ENCODE measurements around the gene SLC22A14. TPM values are rescaled to one million over a fixed set of nuclear protein-coding genes. Genes with fewer than 3 reads are reported as not detected.

Gene SLC22A14
- total RNA-seq, 1 experiment from 2014 or later: 0.13 TPM

DNA sequence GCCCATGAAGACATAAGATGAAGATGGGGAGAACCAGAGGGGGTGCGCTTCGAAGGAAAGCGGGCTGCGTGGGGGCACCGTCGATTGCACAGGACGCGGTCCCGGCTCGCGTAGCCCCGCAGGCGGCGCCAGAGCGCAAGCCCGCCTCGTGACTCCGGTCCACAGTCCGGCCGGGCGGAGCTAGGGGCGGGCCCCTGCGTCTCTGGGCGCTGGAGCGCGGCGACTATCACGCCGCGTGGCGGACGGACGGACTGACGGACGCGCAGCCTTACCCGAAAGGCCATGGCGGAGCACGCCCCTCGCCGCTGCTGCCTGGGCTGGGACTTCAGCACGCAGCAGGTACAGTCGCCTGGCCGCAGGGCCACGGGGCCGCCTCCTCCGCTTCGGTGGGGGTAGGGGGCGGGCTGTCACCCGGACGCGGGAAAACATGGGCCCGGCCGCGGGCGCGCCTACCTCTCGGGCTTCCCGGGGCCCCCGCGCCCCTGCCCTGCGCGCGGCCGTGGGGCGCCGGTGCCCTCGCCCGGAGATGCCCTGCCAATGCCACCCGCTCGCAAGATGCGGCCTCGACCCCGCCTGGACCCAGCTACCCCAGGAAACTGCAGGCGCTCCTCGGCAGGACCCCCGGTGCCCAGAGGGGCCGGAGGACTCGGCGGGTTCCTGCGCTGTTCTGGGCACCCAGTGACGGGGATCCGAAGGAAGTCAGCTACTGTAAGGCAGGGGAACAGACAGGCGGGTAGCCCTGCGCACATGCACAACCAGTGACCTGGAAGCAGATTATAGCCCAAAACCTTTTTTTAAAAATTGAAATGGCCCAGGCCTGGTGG, 64.7 kb downstream of the SLC22A14 start, which contains the start of gene XYLB:
XYLB (plus strand) TSS at position 199 of the 824 bp plus-strand sequence; CDS start at position 283, 84 bp downstream.
- POLR2A ChIA-PET: no interaction called here
- peak within 1 kb of the TSS; percentile 71 for H3K27ac ChIP-seq (ENCODE audit: low read length)
- no TSS peak for BruUV-seq (replicated peaks)

DNA sequence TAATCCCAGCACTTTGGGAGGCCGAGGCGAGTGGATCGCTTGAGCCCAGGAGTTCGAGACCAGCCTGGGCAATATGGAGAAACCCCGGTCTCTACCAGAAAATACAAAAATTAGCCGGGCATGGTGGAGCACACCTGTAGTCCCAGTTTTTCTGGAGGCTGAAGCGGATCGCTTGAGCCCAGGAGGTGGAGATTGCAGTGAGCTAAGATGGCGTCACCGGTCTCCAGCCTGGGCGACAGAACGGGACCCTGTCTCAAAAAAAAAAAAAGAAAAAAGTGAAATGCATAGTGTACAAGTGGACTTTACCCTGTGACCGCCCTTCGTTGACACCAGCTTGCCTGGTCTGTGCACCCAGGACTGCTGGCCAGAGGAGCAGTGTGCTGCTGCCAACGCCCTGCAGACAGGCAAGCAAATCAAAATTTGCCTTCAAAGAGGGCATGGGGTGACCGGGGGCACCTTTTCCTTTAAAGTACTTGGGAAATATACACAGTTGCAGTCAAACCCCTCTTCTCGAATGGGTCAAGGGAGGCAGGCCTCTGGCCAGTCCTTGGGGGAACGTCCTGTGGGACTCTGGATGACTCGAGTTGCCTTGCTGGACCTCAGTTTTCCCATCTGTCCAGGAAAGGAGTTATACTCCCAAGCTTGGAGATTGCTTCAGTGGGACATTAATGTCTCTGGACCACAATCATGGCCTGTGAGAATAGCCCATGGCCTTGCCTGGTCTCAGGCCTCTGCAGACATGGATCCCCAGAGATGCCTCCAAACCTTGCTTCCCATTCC, 65.5 kb downstream of the SLC22A14 start:
- Histone ChIP-seq H3K9me3 (ENCODE audit: control insufficient read depth, insufficient read depth, low read depth, low read length) (no peaks in the 10 kb centered on the region), H3K4me1 (ENCODE audit: control insufficient read depth, insufficient read depth, low read length) (no peaks in the 10 kb centered on the region), H3K4me3 (ENCODE audit: low read depth in 2 of 2, low read length in 2 of 2) (peak overlapping the region; percentile 67 to 71), H3K36me3 (ENCODE audit: control insufficient read depth, insufficient read depth, low read length) (no peaks in the 10 kb centered on the region), H3K27ac (ENCODE audit: low read length) (peak overlapping the region; percentile 71), H3K27me3 (ENCODE audit: control insufficient read depth, insufficient read depth, low read length) (no peaks in the 10 kb centered on the region)
- ChIA-PET CTCF (interaction anchor here (2.1 kb wide), 1 partner anchor 132 kb away, joined by 8 read pairs; no protein-coding TSS in a partner anchor), POLR2A (no interaction called here)
- no peak for TF ChIP-seq SIN3A (IDR thresholded peaks at IDR 0.05; ENCODE audit: borderline replicate concordance, insufficient read depth, low read depth, low read length)
- TF ChIP-seq, protein P1, sequence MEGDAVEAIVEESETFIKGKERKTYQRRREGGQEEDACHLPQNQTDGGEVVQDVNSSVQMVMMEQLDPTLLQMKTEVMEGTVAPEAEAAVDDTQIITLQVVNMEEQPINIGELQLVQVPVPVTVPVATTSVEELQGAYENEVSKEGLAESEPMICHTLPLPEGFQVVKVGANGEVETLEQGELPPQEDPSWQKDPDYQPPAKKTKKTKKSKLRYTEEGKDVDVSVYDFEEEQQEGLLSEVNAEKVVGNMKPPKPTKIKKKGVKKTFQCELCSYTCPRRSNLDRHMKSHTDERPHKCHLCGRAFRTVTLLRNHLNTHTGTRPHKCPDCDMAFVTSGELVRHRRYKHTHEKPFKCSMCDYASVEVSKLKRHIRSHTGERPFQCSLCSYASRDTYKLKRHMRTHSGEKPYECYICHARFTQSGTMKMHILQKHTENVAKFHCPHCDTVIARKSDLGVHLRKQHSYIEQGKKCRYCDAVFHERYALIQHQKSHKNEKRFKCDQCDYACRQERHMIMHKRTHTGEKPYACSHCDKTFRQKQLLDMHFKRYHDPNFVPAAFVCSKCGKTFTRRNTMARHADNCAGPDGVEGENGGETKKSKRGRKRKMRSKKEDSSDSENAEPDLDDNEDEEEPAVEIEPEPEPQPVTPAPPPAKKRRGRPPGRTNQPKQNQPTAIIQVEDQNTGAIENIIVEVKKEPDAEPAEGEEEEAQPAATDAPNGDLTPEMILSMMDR (IDR thresholded peaks at IDR 0.05): no peak
- no peak for TF ChIP-seq TCF7L2 (IDR thresholded peaks at IDR 0.05; ENCODE audit: low read depth, low read length)
- no peak for TF ChIP-seq POLR2AphosphoS5 (IDR thresholded peaks at IDR 0.05; ENCODE audit: low read depth, low read length)
- TF ChIP-seq, protein P2, sequence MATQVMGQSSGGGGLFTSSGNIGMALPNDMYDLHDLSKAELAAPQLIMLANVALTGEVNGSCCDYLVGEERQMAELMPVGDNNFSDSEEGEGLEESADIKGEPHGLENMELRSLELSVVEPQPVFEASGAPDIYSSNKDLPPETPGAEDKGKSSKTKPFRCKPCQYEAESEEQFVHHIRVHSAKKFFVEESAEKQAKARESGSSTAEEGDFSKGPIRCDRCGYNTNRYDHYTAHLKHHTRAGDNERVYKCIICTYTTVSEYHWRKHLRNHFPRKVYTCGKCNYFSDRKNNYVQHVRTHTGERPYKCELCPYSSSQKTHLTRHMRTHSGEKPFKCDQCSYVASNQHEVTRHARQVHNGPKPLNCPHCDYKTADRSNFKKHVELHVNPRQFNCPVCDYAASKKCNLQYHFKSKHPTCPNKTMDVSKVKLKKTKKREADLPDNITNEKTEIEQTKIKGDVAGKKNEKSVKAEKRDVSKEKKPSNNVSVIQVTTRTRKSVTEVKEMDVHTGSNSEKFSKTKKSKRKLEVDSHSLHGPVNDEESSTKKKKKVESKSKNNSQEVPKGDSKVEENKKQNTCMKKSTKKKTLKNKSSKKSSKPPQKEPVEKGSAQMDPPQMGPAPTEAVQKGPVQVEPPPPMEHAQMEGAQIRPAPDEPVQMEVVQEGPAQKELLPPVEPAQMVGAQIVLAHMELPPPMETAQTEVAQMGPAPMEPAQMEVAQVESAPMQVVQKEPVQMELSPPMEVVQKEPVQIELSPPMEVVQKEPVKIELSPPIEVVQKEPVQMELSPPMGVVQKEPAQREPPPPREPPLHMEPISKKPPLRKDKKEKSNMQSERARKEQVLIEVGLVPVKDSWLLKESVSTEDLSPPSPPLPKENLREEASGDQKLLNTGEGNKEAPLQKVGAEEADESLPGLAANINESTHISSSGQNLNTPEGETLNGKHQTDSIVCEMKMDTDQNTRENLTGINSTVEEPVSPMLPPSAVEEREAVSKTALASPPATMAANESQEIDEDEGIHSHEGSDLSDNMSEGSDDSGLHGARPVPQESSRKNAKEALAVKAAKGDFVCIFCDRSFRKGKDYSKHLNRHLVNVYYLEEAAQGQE (IDR thresholded peaks at IDR 0.05; ENCODE audit: insufficient read depth in 1 of 2, low read depth in 2 of 2, low read length in 1 of 2): no peak
- in situ Hi-C loops (cut with HindIII; ENCODE audit: low pct_unique_long_range_greater_than_20kb, low sequenced_read_pairs) (no loop called here), intact Hi-C loops (cut with micrococcal nuclease; ENCODE audit: unreplicated experiment) (loop anchor here (2.0 kb wide), 1 partner anchor 133 kb away; no protein-coding TSS in a partner anchor)
- BruUV-seq (replicated peaks): no TSS peak
- ATAC-seq: no peak
- DNase-seq (ENCODE audit: low read depth, low spot score): no peak

More for the DNA sequence above, 64.7 kb downstream of the SLC22A14 start, which contains the start of gene XYLB:
- peak within 1 kb of the TSS; percentile 67 to 71 for H3K4me3 ChIP-seq (ENCODE audit: low read depth in 2 of 2, low read length in 2 of 2)
- no peaks in the 10 kb centered on the region for H3K4me1 ChIP-seq (ENCODE audit: control insufficient read depth, insufficient read depth, low read length)
- peak; percentile 98 for ATAC-seq
- peak; percentile 36 for DNase-seq (ENCODE audit: low read depth, low spot score)
- intact Hi-C loops (cut with micrococcal nuclease; ENCODE audit: unreplicated experiment) (loop anchor here (2.0 kb wide), 1 partner anchor 134 kb away; no protein-coding TSS in a partner anchor), in situ Hi-C loops (cut with HindIII; ENCODE audit: low pct_unique_long_range_greater_than_20kb, low sequenced_read_pairs) (no loop called here)
- 0 out of 2 replicates have a peak, but pooled peaks have one; percentile 25 for TF ChIP-seq POLR2AphosphoS5 (IDR thresholded peaks at IDR 0.05; ENCODE audit: low read depth, low read length)
- TF ChIP-seq, protein P1 (IDR thresholded peaks at IDR 0.05): peak; percentile 91
- no peak for TF ChIP-seq TCF7L2 (IDR thresholded peaks at IDR 0.05; ENCODE audit: low read depth, low read length)
- TF ChIP-seq, protein P2 (IDR thresholded peaks at IDR 0.05; ENCODE audit: insufficient read depth in 1 of 2, low read depth in 2 of 2, low read length in 1 of 2): 0 out of 4 replicates have a peak, but pooled peaks of 1 of the 2 experiments have one; percentile 49
- peak; percentile 78; the same call in 1 of the 2 replicates for TF ChIP-seq SIN3A (IDR thresholded peaks at IDR 0.05; ENCODE audit: borderline replicate concordance, insufficient read depth, low read depth, low read length)
- H3K36me3 ChIP-seq (ENCODE audit: control insufficient read depth, insufficient read depth, low read length): no peaks in the 10 kb centered on the region
- no peaks in the 10 kb centered on the region for H3K27me3 ChIP-seq (ENCODE audit: control insufficient read depth, insufficient read depth, low read length)
- CTCF ChIA-PET: interaction anchor here (2.1 kb wide), 1 partner anchor 133 kb away, joined by 8 read pairs; no protein-coding TSS in a partner anchor
- no peaks in the 10 kb centered on the region for H3K9me3 ChIP-seq (ENCODE audit: control insufficient read depth, insufficient read depth, low read depth, low read length)

Data from Panc1 (cell line).